Tibial artery (tissue), 4 donors: Measurements from ENCODE around the gene ARGLU1.
A peak's percentile ranks its signal among the peaks of the same experiment; 100 is the strongest.

ENCODE experiments used
- DNase-seq, 2 donors: peaks; one replicate each; pipeline ENCODE4 v3.0.0-alpha.2; 2019
- H3K27ac ChIP-seq, 2 donors: fragments of 200-600 bp; sonication (generic) in 1 of 2; 1 replicate in 1 of 2; 2 replicates in 1 of 2; pipeline ENCODE4 v1.5.1; 2018 to 2019; ENCODE audit warnings: mild to moderate bottlenecking in 1 of 2
- H3K27me3 ChIP-seq, 2 donors: fragments of 200-600 bp; sonication (generic) in 1 of 2; one replicate each; pipeline versions ENCODE4 v1.5.1 to v1.6.0; 2016 to 2019
- H3K36me3 ChIP-seq, 3 donors: fragments of 200-600 bp; sonication (generic) in 2 of 3; one replicate each; pipeline ENCODE4 v1.5.1; 2016 to 2019; ENCODE audit warnings: mild to moderate bottlenecking in 2 of 3
- H3K4me1 ChIP-seq, 4 donors: fragments of 200-600 bp; sonication (generic) in 2 of 4; 1 replicate in 3 of 4; 2 replicates in 1 of 4; pipeline ENCODE4 v1.5.1; 2016 to 2019
- H3K4me3 ChIP-seq, 2 donors: fragments of 200-600 bp; sonication (generic) in 1 of 2; 1 replicate in 1 of 2; 2 replicates in 1 of 2; pipeline ENCODE4 v1.5.1; 2018 to 2019; ENCODE audit warnings: mild to moderate bottlenecking in 2 of 2
- H3K9me3 ChIP-seq, 3 donors: fragments of 200-600 bp; sonication (generic) in 1 of 3; one replicate each; pipeline ENCODE4 v1.5.1; 2016 to 2019
- intact Hi-C: fragments of 100-400 bp; cut with DNase I; formaldehyde crosslinking; loops from one replicate; pipeline ENCODE4 v1.15.0; 2023; ENCODE audit warnings: low total_unique reads
- TF ChIP-seq, protein P1 (sequence below), 2 experiments: fragments of 200-600 bp in 1 of 2; fragments of 450-650 bp in 1 of 2; IDR thresholded peaks; one replicate each; pipeline ENCODE4 v1.5.1; 2017 to 2019; ENCODE audit warnings: antibody characterized with exemption in 2 of 2, mild to moderate bottlenecking in 1 of 2, moderate library complexity in 1 of 2

Gene ARGLU1

DNA sequence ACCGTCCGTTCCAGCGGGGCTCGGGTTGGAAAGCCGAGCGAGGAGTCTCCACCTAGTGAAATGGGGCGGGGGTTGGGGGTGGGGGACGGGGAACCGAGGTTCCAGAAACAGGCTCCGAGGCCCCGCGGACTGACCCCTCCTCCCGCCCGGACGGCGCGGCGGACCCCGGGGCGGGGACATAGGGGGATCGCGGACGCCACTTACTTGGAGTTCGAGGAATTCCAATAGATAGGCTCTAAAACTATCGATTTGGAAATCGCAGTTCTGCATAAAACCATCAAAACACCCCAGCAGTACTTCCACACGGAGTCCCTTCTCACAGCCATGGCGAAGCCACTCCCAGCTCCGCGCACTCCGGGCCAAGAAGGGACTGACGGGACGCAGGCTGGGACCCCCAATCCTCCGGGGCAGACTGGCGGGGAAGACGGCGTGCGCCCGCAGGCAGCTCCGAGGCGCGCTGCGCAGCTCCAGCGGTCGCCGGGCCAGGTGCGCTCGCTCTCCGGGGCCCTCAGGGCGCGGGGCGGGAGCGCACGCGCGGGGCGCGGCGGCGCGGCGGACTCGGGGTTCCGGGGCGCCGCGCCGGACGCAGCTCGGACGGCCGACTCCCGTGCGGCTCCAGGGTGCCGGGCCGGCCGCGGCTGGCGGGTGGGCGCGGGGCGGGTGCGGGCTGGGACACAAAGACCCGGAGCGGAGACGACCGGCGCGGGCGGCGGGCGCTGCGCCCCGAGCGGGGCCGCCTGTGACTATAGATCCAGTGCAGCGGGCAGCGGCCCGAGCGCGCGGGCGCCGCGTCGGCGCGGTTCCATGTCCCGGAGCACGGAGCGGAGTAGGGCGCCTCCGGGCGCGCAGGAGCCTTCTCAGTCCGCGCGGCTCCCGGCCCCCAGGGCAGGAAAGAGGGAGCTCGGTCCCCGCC is 33.0 kb downstream of the ARGLU1 start:
- Histone ChIP-seq H3K27ac (peak overlapping the region; percentile 77 to 80), H3K36me3 (no peaks in the 10 kb centered on the region), H3K4me3 (peak overlapping the region; percentile 63 to 86), H3K27me3 (no peaks in the 10 kb centered on the region), H3K4me1 (peaks cover 0 to 19% (median 13%) of the 10 kb centered on the region in 4 donors), H3K9me3 (no peaks in the 10 kb centered on the region)
- intact Hi-C loops: loop anchor here (5.0 to 10.0 kb wide), 3 partner anchors 590 to 1960 kb away; no protein-coding TSS in a partner anchor
- TF ChIP-seq, protein P1, sequence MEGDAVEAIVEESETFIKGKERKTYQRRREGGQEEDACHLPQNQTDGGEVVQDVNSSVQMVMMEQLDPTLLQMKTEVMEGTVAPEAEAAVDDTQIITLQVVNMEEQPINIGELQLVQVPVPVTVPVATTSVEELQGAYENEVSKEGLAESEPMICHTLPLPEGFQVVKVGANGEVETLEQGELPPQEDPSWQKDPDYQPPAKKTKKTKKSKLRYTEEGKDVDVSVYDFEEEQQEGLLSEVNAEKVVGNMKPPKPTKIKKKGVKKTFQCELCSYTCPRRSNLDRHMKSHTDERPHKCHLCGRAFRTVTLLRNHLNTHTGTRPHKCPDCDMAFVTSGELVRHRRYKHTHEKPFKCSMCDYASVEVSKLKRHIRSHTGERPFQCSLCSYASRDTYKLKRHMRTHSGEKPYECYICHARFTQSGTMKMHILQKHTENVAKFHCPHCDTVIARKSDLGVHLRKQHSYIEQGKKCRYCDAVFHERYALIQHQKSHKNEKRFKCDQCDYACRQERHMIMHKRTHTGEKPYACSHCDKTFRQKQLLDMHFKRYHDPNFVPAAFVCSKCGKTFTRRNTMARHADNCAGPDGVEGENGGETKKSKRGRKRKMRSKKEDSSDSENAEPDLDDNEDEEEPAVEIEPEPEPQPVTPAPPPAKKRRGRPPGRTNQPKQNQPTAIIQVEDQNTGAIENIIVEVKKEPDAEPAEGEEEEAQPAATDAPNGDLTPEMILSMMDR (IDR thresholded peaks at IDR 0.05): no peak
- peak in 1 of 2 donors; percentile 22 for DNase-seq

DNA sequence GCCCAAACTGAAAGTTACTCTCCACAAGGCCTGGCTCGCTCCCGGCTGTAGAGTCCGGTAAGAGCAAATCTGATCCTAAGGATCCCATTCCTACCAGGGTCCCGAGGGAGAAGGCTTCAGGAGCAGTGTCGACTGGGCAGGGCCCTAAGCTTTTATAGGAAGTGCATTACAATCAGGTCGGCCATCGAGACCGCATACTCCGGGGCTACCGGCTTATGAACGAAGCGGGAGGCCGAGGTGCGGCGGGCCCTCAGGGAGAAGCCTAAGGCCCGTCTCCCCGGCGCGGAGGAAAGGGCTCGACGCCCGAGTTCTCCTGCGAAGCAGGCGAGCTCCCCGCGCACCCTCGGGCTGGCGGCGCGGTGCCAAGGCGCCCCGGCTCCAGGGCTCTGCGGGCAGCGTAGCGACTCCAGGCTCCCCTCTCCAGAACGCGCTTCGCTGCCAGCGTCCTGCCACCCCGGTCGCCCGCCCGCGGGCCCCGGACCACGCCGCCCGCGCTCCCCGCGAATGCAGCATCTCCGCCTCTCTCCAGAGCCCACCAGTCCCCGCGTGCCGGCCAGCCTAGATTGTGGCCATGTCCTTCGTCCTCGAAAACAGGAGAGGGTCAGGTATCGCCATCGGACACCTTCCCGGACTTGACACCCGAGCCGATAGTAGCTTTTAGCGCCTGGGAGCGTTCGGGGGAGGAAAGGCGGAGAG is 33.8 kb downstream of the ARGLU1 start:
- no peaks in the 10 kb centered on the region for H3K9me3 ChIP-seq
- H3K36me3 ChIP-seq: no peaks in the 10 kb centered on the region
- DNase-seq: peak; percentile 40 to 73
- H3K4me1 ChIP-seq: peaks cover 0 to 19% (median 13%) of the 10 kb centered on the region in 4 donors
- intact Hi-C loops: loop anchor here (10.0 kb wide), 2 partner anchors 591 to 1959 kb away; no protein-coding TSS in a partner anchor
- TF ChIP-seq, protein P1 (IDR thresholded peaks at IDR 0.05): no peak
- H3K4me3 ChIP-seq: peak overlapping the region; percentile 63 to 86
- peak overlapping the region; percentile 77 to 80 for H3K27ac ChIP-seq
- H3K27me3 ChIP-seq: no peaks in the 10 kb centered on the region

DNA sequence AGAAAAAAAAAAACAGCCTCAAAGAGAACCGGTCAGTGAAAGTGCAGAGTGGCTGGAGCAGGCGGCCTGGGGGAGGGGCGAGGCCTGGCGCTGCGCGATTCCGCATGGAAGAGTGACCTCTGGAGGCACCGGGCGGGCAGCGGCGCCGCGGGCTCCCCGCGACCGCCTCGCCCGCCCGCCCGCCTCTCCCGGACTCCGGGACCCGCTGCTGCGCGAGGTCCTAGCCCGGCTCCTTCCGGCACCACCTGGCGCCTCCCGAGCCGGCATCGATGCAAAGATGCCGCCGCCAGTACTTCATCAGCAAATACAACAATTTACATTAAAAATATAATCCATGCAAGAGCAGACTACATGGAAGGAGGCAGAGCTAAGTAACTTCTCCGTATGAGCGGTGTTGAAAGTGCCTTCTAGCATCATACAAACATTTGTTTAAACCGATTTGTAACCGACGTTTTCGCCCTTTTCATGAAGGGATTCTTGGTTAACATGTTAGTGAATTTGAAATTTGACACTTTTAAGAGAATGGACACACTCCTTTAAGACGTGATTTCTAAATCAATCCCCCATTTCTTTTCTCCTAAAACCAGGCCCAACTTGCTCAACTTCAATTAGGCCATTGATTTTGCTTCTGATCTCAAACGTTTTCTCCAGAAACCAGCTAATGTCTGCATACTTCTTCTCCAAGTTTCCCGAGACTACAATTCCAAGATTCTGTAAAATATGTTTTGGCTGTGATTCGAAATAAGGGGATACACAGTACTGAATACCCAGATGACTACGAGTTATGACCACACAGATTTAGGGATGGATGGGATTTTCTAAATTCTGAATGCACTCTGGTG is 34.6 kb downstream of the ARGLU1 start:
- H3K4me1 ChIP-seq: peaks cover 0 to 19% (median 13%) of the 10 kb centered on the region in 4 donors
- no peaks in the 10 kb centered on the region for H3K27me3 ChIP-seq
- TF ChIP-seq, protein P1 (IDR thresholded peaks at IDR 0.05): peak; percentile 34 to 58
- intact Hi-C loops: loop anchor here (10.0 kb wide), 2 partner anchors 591 to 1959 kb away; no protein-coding TSS in a partner anchor
- no peaks in the 10 kb centered on the region for H3K9me3 ChIP-seq
- DNase-seq: peak; percentile 77 to 89
- peak overlapping the region; percentile 77 to 80 for H3K27ac ChIP-seq
- H3K4me3 ChIP-seq: peak overlapping the region; percentile 63 to 86
- no peaks in the 10 kb centered on the region for H3K36me3 ChIP-seq

DNA sequence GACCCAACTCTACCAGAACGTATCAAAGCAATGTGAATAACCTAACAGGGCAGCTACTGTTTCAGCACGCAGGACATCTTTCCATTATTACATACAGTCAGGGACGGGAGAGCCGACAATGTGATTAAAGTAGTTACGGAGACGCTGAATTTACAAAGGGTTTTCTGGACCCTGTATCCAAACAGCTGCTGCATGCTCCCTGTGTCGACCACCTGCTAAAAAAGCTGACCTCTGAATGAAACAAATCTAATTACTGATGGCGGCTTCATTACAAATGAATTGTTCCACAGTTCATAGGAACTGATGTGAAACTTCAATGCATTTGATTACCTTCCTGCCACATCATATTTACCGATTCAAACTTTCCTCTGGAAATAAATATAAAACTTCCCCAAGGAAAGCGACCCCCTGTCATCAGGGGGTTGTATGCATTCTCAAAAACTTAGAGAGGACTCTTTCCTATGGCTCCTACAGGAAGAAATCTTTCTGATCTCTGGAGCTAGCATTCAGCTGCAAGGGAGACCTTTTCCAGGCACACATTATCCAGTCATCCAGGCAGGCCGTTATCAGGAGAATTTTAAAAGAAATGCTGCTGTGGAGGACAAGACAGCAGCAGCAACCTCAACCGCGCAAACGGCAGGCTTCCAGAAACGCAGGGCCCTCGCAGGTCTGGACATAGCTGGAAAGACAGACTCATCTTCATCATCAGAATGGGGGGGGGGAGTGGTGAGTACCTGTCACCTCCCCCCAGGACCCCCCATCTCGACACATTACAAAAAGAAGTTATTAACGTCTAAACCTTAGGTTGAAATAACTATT is 35.6 kb downstream of the ARGLU1 start:
- H3K9me3 ChIP-seq: no peaks in the 10 kb centered on the region
- peak overlapping the region in 1 of 2 donors; percentile 77 for H3K27ac ChIP-seq
- intact Hi-C loops: loop anchor here (10.0 kb wide), 2 partner anchors 592 to 1958 kb away; no protein-coding TSS in a partner anchor
- peak overlapping the region; percentile 63 to 86 for H3K4me3 ChIP-seq
- H3K27me3 ChIP-seq: no peaks in the 10 kb centered on the region
- DNase-seq: no peak
- TF ChIP-seq, protein P1 (IDR thresholded peaks at IDR 0.05): no peak
- H3K36me3 ChIP-seq: no peaks in the 10 kb centered on the region
- peaks cover 0 to 19% (median 13%) of the 10 kb centered on the region in 4 donors for H3K4me1 ChIP-seq
